HUES6 (cell line): Measurements from ENCODE around the gene OSTM1.

Source experiments
- H3K27ac ChIP-seq: 2 replicates; pipeline ENCODE4 v1.7.0; 2013; ENCODE audit warnings: low read depth, mild to moderate bottlenecking, low read length, inconsistent platforms
- H3K27me3 ChIP-seq: 2 replicates; pipeline ENCODE4 v1.6.1; 2013; ENCODE audit warnings: low read length; ENCODE audit not compliant: control insufficient read depth, insufficient read depth
- H3K36me3 ChIP-seq: 2 replicates; pipeline ENCODE4 v1.6.1; 2013; ENCODE audit warnings: low read length; ENCODE audit not compliant: control insufficient read depth, insufficient read depth
- H3K4me1 ChIP-seq: 2 replicates; pipeline ENCODE4 v1.6.1; 2013; ENCODE audit warnings: low read length; ENCODE audit not compliant: control insufficient read depth, insufficient read depth
- H3K4me3 ChIP-seq: 2 replicates; pipeline ENCODE4 v1.5.1; 2013; ENCODE audit warnings: low read depth, low read length
- H3K9ac ChIP-seq: one replicate; pipeline ENCODE4 v1.6.1; 2013; ENCODE audit warnings: mild to moderate bottlenecking, low read length
- H3K9me3 ChIP-seq: 2 replicates; pipeline ENCODE4 v1.6.1; 2013; ENCODE audit warnings: low read depth, low read length; ENCODE audit not compliant: control insufficient read depth, insufficient read depth

The OSTM1 gene

DNA sequence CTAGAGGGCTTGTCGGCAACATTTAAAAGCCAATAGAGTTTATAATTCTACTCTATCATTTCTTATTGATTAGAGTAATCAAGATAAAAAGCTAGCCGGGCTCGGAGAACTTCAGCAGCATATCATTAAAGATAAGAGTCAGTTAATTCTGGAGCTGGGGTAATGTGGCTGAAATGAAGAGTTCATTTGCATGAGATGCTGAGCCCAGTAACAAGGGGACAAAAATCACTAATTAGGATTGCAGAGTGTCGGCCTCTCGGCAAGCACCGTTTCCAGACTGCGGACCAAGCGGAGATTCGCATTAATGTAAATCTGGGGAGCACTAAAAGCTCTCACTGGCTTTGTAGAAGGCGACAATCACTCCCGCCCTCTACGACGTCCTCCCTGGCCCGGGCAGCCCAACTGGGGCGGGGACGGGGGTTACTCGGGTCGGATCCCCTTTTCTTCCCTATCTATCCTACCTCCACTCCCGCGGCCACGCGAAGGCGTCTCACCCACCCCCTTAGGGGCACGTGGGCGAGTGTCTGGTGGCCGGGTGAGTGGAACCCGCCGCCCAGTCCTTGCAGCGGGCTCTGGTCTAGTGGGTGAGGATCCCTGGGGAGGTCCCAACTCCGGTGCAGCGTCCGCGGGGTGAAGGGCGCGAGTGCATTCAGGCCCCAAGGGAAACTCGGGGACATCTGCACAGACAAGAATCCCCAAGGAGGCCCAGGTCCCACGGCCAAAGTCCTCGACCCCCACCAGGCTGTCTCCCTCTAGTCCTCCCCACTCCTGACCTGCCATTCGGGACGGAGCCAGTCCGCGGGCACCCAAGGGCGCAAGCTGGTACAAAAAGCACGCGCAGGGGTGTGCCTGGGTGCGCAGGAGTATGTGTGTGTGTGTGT is 42.2 kb upstream of the OSTM1 start:
- peaks cover 99% of the 10 kb centered on the region for H3K27me3 ChIP-seq
- no peak overlapping the region for H3K27ac ChIP-seq

GRCh38 chr6:108115598-108116058 is 41.1 kb upstream of the OSTM1 start:
- H3K27me3 ChIP-seq, result peaks cover 99% of the 10 kb centered on the region
- no peaks in the 10 kb centered on the region for H3K9me3 ChIP-seq
- peaks cover 43% of the 10 kb centered on the region for H3K4me1 ChIP-seq
- H3K4me3 ChIP-seq, result peak overlapping the region; percentile 54
- H3K9ac ChIP-seq, result no peak overlapping the region
- no peaks in the 10 kb centered on the region for H3K36me3 ChIP-seq
- no peak overlapping the region for H3K27ac ChIP-seq

More for the DNA sequence above, 42.2 kb upstream of the OSTM1 start:
- Histone ChIP-seq H3K36me3 (no peaks in the 10 kb centered on the region), H3K4me1 (peaks cover 45% of the 10 kb centered on the region), H3K9ac (no peak overlapping the region), H3K4me3 (peak overlapping the region; percentile 56), H3K9me3 (no peaks in the 10 kb centered on the region)

GRCh38 chr6:108114841-108115597 is 40.5 kb upstream of the OSTM1 start:
- H3K27ac ChIP-seq, result no peak overlapping the region
- peak overlapping the region; percentile 11 for H3K9ac ChIP-seq
- no peaks in the 10 kb centered on the region for H3K9me3 ChIP-seq
- peaks cover 96% of the 10 kb centered on the region for H3K27me3 ChIP-seq
- H3K4me1 ChIP-seq, result peaks cover 38% of the 10 kb centered on the region
- no peaks in the 10 kb centered on the region for H3K36me3 ChIP-seq
- peak overlapping the region; percentile 54 for H3K4me3 ChIP-seq

GRCh38 chr6:108113557-108114519 is 39.3 kb upstream of the OSTM1 start:
- Histone ChIP-seq H3K4me3 (peak overlapping the region; percentile 57), H3K27me3 (peaks cover 84% of the 10 kb centered on the region), H3K9ac (peak overlapping the region; percentile 2)

GRCh38 chr6:108108374-108108773 is 33.8 kb upstream of the OSTM1 start:
- Histone ChIP-seq H3K9ac (no peak overlapping the region), H3K9me3 (no peaks in the 10 kb centered on the region), H3K4me1 (peaks cover 12% of the 10 kb centered on the region), H3K36me3 (no peaks in the 10 kb centered on the region), H3K4me3 (no peak overlapping the region), H3K27me3 (peaks cover 30% of the 10 kb centered on the region), H3K27ac (no peak overlapping the region)

More at GRCh38 chr6:108113557-108114519, 39.3 kb upstream of the OSTM1 start:
- H3K9me3 ChIP-seq, result no peaks in the 10 kb centered on the region
- H3K36me3 ChIP-seq, result no peaks in the 10 kb centered on the region
- no peak overlapping the region for H3K27ac ChIP-seq
- H3K4me1 ChIP-seq, result peaks cover 29% of the 10 kb centered on the region

- Histone ChIP-seq H3K4me1 (peaks cover 12% of the 10 kb centered on the region), H3K4me3 (no peak overlapping the region), H3K36me3 (no peaks in the 10 kb centered on the region), H3K9ac (no peak overlapping the region), H3K9me3 (no peaks in the 10 kb centered on the region), H3K27me3 (peaks cover 17% of the 10 kb centered on the region), H3K27ac (no peak overlapping the region)
Observed at GRCh38 chr6:108107102-108107501, 32.6 kb upstream of the OSTM1 start.

GRCh38 chr6:108106694-108107093 is 32.2 kb upstream of the OSTM1 start:
- Histone ChIP-seq H3K36me3 (no peaks in the 10 kb centered on the region), H3K27ac (no peak overlapping the region), H3K9me3 (no peaks in the 10 kb centered on the region), H3K9ac (no peak overlapping the region), H3K27me3 (peaks cover 13% of the 10 kb centered on the region), H3K4me3 (no peak overlapping the region), H3K4me1 (peaks cover 12% of the 10 kb centered on the region)

DNA sequence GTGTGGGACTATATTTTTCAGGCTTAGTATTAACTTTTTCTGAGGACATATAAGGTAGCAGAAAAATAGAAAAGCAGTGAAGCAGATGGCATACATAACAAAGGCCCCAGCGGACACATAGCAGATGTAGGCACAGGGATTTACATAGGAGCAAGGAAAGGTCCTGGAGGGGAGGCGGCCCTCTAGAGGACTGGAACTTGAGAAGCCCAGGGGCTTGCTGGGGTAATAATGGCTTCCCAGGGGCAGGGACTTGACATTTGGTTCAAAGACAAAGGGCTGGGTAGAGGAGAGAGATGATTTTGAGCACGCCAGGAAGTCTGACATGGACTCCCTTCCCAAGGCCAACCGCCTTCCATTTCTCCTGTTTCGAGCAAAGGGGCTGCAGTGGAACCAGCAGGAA is 31.7 kb upstream of the OSTM1 start:
- peaks cover 9% of the 10 kb centered on the region for H3K27me3 ChIP-seq
- peaks cover 12% of the 10 kb centered on the region for H3K4me1 ChIP-seq
- no peak overlapping the region for H3K9ac ChIP-seq
- H3K4me3 ChIP-seq, result no peak overlapping the region
- H3K27ac ChIP-seq, result no peak overlapping the region
- H3K9me3 ChIP-seq, result no peaks in the 10 kb centered on the region
- no peaks in the 10 kb centered on the region for H3K36me3 ChIP-seq

DNA sequence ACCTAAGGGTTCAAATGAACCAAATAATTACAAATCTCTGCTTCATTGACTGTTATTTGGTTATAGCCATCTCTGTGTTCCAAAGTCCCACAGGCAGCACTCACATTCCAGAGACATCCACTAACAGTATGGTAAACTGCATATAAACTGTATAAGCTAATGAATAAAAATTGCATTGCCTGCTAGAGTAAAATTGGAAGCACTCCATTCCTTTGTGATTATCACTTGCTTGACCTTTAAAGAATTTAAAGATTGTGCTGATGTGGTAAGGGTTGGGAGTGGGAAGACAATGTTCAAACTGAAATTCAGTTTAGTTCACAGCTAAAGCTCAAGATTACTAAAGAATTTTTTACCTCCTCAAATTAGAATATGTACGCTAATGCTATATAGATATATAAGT is 31.0 kb upstream of the OSTM1 start:
- H3K36me3 ChIP-seq, result no peaks in the 10 kb centered on the region
- no peaks in the 10 kb centered on the region for H3K9me3 ChIP-seq
- H3K4me1 ChIP-seq, result peaks cover 12% of the 10 kb centered on the region
- H3K27me3 ChIP-seq, result peaks cover 2% of the 10 kb centered on the region
- no peak overlapping the region for H3K9ac ChIP-seq
- no peak overlapping the region for H3K4me3 ChIP-seq
- H3K27ac ChIP-seq, result no peak overlapping the region

GRCh38 chr6:108102965-108103364 is 28.4 kb upstream of the OSTM1 start:
- peaks cover 12% of the 10 kb centered on the region for H3K4me1 ChIP-seq
- no peaks in the 10 kb centered on the region for H3K27me3 ChIP-seq
- H3K4me3 ChIP-seq, result no peak overlapping the region
- no peaks in the 10 kb centered on the region for H3K36me3 ChIP-seq
- H3K27ac ChIP-seq, result no peak overlapping the region
- no peak overlapping the region for H3K9ac ChIP-seq
- no peaks in the 10 kb centered on the region for H3K9me3 ChIP-seq
